C4-2B (cell line): ENCODE results near the gene KCNQ5.

ENCODE experiments used
- CTCF ChIP-seq: fragments of 450-650 bp; conservative IDR thresholded peaks from 2 replicates; pipeline ENCODE4 v1.5.1; 2017; ENCODE audit warnings: mild to moderate bottlenecking
- ZFX ChIP-seq: fragments of 450-650 bp; IDR thresholded peaks from 2 replicates; pipeline ENCODE4 v1.6.1; 2017

- TF ChIP-seq CTCF (no peak), ZFX (no peak)
These were observed 203.5 kb downstream of the KCNQ5 start for GRCh38 chr6:72825315-72825911.
